HepG2 (cell line): ENCODE results near the gene RDH12. TPM values are rescaled to one million over a fixed set of nuclear protein-coding genes. Genes with fewer than 3 reads are reported as not detected.

Experiments
- ATAC-seq: fragments of 200-7000 bp; cut with Tn5 transposase; 3 replicates; pipeline ENCODE4 v1.9.1; 2020; ENCODE audit warnings: mild to moderate bottlenecking, moderate library complexity
- BruUV-seq: library from RNA; stranded (reverse); fragments of 400-500 nt; replicated peaks from 2 replicates; lab custom pipeline; 2021; lab: Mats Ljungman, UMichigan
- CTCF ChIA-PET: fragments of 300-600 bp; formaldehyde crosslinking; extraction: SDS; loops from one replicate; lab custom pipeline; 2021; ENCODE audit warnings: low total read pairs, inconsistent platforms, low intra/inter-chr PET ratio; lab: Yijun Ruan, JAX
- POLR2A ChIA-PET: fragments of 350-600 bp; sonication (Branson Sonifier 250); formaldehyde crosslinking; loops from one replicate; lab custom pipeline; 2020; ENCODE audit warnings: antibody characterized with exemption, inconsistent platforms; lab: Yijun Ruan, JAX
- DNase-seq: peaks from one replicate; pipeline ENCODE4 v3.0.0-alpha.2; 2015; ENCODE audit warnings: low spot score
- FAIRE-seq: peaks from 3 replicates; lab custom pipeline; 2011; peaks lifted over from hg19 to GRCh38; lab: Jason Lieb, UNC
- H2AFZ ChIP-seq: one replicate; pipeline ENCODE4 v1.6.1; 2011; ENCODE audit warnings: low read length, inconsistent platforms
- H3K27ac ChIP-seq: fragments of 300-600 bp; 3 replicates; pipeline ENCODE4 v1.8.0; 2011; ENCODE audit warnings: mixed run types, mild to moderate bottlenecking, mixed read lengths, low read length, inconsistent platforms; ENCODE audit not compliant: insufficient read depth; ENCODE audit errors: extremely low read length
- H3K27me3 ChIP-seq, 2 experiments: fragments of 200-600 bp in 1 of 2; 2 replicates in 1 of 2; 3 replicates in 1 of 2; pipeline versions ENCODE4 v1.6.0 to v1.8.0; 2011; ENCODE audit warnings: low read length in 2 of 2, mild to moderate bottlenecking in 2 of 2, moderate library complexity in 2 of 2, inconsistent platforms in 1 of 2; ENCODE audit not compliant: insufficient read depth in 2 of 2, control insufficient read depth in 1 of 2
- H3K36me3 ChIP-seq, 2 experiments: fragments of 200-600 bp in 1 of 2; replicated peaks in 1 of 2; 2 replicates in 1 of 2; 3 replicates in 1 of 2; pipeline versions ENCODE4 v1.5.1 to v1.8.0; 2011; ENCODE audit warnings: low read length in 2 of 2, inconsistent platforms in 1 of 2; ENCODE audit not compliant: insufficient read depth in 2 of 2, control insufficient read depth in 1 of 2
- H3K4me1 ChIP-seq: 2 replicates; pipeline ENCODE4 v1.5.1; 2012; ENCODE audit warnings: low read length, inconsistent platforms; ENCODE audit not compliant: insufficient read depth
- H3K4me2 ChIP-seq: 2 replicates; pipeline ENCODE4 v1.6.0; 2011; ENCODE audit warnings: low read depth, low read length, inconsistent platforms
- H3K4me3 ChIP-seq, 3 experiments: fragments of 200-600 bp in 1 of 3; sonication (generic), shearing (Covaris generic) in 1 of 3; replicated peaks in 1 of 3; 2 replicates each; pipeline ENCODE4 v1.5.1; 2011 to 2016; ENCODE audit warnings: low read length in 3 of 3, inconsistent platforms in 2 of 3, low read depth in 2 of 3, mild to moderate bottlenecking in 2 of 3, control low read depth in 1 of 3, mixed read lengths in 1 of 3; ENCODE audit not compliant: insufficient read depth in 1 of 3
- H3K79me2 ChIP-seq: one replicate; pipeline ENCODE4 v1.6.1; 2011; ENCODE audit warnings: low read length, inconsistent platforms; ENCODE audit not compliant: insufficient read depth
- H3K9ac ChIP-seq: 2 replicates; pipeline ENCODE4 v1.6.0; 2011; ENCODE audit warnings: mild to moderate bottlenecking, low read depth, low read length, inconsistent platforms; ENCODE audit not compliant: insufficient read depth
- H3K9me3 ChIP-seq: 2 replicates; pipeline ENCODE4 v1.5.1; 2012; ENCODE audit warnings: mild to moderate bottlenecking, low read length
- H4K20me1 ChIP-seq: 2 replicates; pipeline ENCODE4 v1.6.0; 2011; ENCODE audit warnings: inconsistent platforms, mild to moderate bottlenecking, low read length, moderate library complexity; ENCODE audit not compliant: insufficient read depth
- EED ChIP-seq: sonication (generic); formaldehyde crosslinking; IDR thresholded peaks from 2 replicates; pipeline ENCODE4 v1.5.0; 2020; ENCODE audit warnings: mild to moderate bottlenecking, missing genetic modification reagents
- ELF4 ChIP-seq: sonication (generic); formaldehyde crosslinking; IDR thresholded peaks from 2 replicates; pipeline ENCODE4 v1.5.0; 2020; ENCODE audit warnings: missing genetic modification reagents, mild to moderate bottlenecking, moderate library complexity, borderline replicate concordance
- KLF13 ChIP-seq: sonication (generic); formaldehyde crosslinking; IDR thresholded peaks from 2 replicates; pipeline ENCODE4 v1.4.0; 2020; ENCODE audit warnings: mild to moderate bottlenecking, missing genetic modification reagents
- NFE2L2 ChIP-seq: fragments of 150-350 bp; IDR thresholded peaks from 2 replicates; pipeline ENCODE4 v1.6.1; 2014; ENCODE audit warnings: low read length
- POLR2G ChIP-seq: fragments of 200-400 bp; formaldehyde crosslinking; IDR thresholded peaks from 2 replicates; pipeline ENCODE4 v1.6.1; 2018; ENCODE audit warnings: mild to moderate bottlenecking, low read depth, low read length, moderate library complexity
- SMAD9 ChIP-seq: sonication (generic); formaldehyde crosslinking; IDR thresholded peaks from 2 replicates; pipeline ENCODE4 v1.5.1; 2020; ENCODE audit warnings: mild to moderate bottlenecking, missing genetic modification reagents
- SNAI1 ChIP-seq: sonication (generic); formaldehyde crosslinking; IDR thresholded peaks from 2 replicates; pipeline ENCODE4 v1.5.0; 2020; ENCODE audit warnings: mild to moderate bottlenecking, missing genetic modification reagents, borderline replicate concordance
- ZBTB20 ChIP-seq: sonication (generic); formaldehyde crosslinking; IDR thresholded peaks from 2 replicates; pipeline ENCODE4 v1.8.1; 2023; ENCODE audit warnings: missing genetic modification reagents, low read depth, mild to moderate bottlenecking, borderline replicate concordance
- ZKSCAN8 ChIP-seq: IDR thresholded peaks from 2 replicates; pipeline ENCODE4 v1.6.1; 2016; ENCODE audit warnings: borderline replicate concordance, missing genetic modification reagents, missing compliant biosample characterization
- ZNF24 ChIP-seq: fragments of 450-650 bp; IDR thresholded peaks from 2 replicates; pipeline ENCODE4 v1.6.1; 2017; ENCODE audit warnings: antibody characterized with exemption, mild to moderate bottlenecking
- ZNF362 ChIP-seq: sonication (generic); formaldehyde crosslinking; IDR thresholded peaks from 2 replicates; pipeline ENCODE4 v1.4.0; 2020; ENCODE audit warnings: missing genetic modification reagents, mild to moderate bottlenecking, borderline replicate concordance
- ZNF431 ChIP-seq: sonication (generic); formaldehyde crosslinking; IDR thresholded peaks from 2 replicates; pipeline ENCODE4 v1.9.0; 2022; ENCODE audit warnings: missing genetic modification reagents, low read depth, mild to moderate bottlenecking, borderline replicate concordance
- ZNF614 ChIP-seq: IDR thresholded peaks from 2 replicates; pipeline ENCODE4 v1.6.1; 2018; ENCODE audit warnings: missing biosample characterization, missing genetic modification reagents, inconsistent platforms, borderline replicate concordance
- ZNF615 ChIP-seq: sonication (generic); formaldehyde crosslinking; IDR thresholded peaks from 2 replicates; pipeline ENCODE4 v1.5.0; 2020; ENCODE audit warnings: mild to moderate bottlenecking, missing genetic modification reagents, borderline replicate concordance
- ZNF839 ChIP-seq: sonication (generic); formaldehyde crosslinking; IDR thresholded peaks from 2 replicates; pipeline ENCODE4 v1.4.0; 2020; ENCODE audit warnings: missing genetic modification reagents, mild to moderate bottlenecking, borderline replicate concordance
- in situ Hi-C: cut with HindIII; loops from 2 replicates; pipeline ENCODE4 v1.10.0; 2017; ENCODE audit warnings: low pct_unique_long_range_greater_than_20kb; ENCODE audit not compliant: extremely low pct_ligation_motif_present
- intact Hi-C: fragments of 100-400 bp; cut with micrococcal nuclease; formaldehyde crosslinking; loops from one replicate; pipeline ENCODE4 v1.10.0; 2022; ENCODE audit not compliant: unreplicated experiment
- polyA plus RNA-seq, 8 experiments: library from polyadenylated mRNA; depleted of rRNA in 3 of 8; stranded (reverse) in 7 of 8; unstranded in 1 of 8; fragments of >200 nt; fragmentation: Illumina TruSeq in 4 of 8; extraction: Trizol in 4 of 8; gene quantifications; 2 replicates each; pipeline versions ENCODE4 v1.2.1 to v1.2.3, GENCODE V29; 2011 to 2016; ENCODE audit warnings: low read depth in 4 of 8, missing spikeins in 1 of 8, mixed read lengths in 1 of 8; ENCODE audit not compliant: insufficient read depth in 1 of 8
- total RNA-seq, 5 experiments: library from RNA; depleted of rRNA; stranded (reverse); fragments of >200 nt; fragmentation: Illumina TruSeq; extraction: Trizol; gene quantifications; 2 replicates each; pipeline ENCODE4 v1.2.3, GENCODE V29; 2016; ENCODE audit warnings: low read depth in 1 of 5
- TF ChIP-seq, protein P1 (sequence below): sonication (generic); formaldehyde crosslinking; IDR thresholded peaks from 2 replicates; pipeline ENCODE4 v1.5.1; 2020; ENCODE audit warnings: mild to moderate bottlenecking, moderate library complexity, missing genetic modification reagents

Gene RDH12
- total and polyA plus RNA-seq, 2 of the 13 experiments (the other 11 are each of a cell fraction or from before 2014, with no cell fraction given), result 1.6 to 2.1 TPM

DNA sequence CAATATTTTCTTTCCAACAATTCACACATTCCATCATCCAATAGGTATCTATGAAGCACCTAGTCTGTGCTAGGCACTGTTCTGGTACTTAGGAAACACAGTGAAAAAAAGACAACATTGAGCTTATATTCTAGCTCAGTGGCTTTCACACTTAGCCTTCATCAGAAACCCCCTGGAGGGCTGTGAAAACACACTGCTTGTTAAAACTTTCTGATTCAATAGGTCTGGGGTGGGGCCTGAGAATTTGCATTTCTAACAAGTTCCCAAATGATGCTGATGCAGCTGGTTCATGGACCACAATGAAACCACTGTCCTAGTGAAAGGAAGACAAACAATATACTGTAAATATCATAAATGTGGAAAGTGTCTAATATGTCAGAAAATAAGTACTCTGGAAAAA is 33.1 kb upstream of the RDH12 start:
- in situ Hi-C loops (loop anchor here (5.0 to 10.0 kb wide), 3 partner anchors 34 to 84 kb away; partner anchors contain the start of genes ARG2 and RDH12), intact Hi-C loops (loop anchor here (10.0 kb wide), 2 partner anchors 144 to 244 kb away; no protein-coding TSS in a partner anchor)
- Histone ChIP-seq H2AFZ (no peak overlapping the region), H3K4me3 (no peak overlapping the region), H3K27ac (no peak overlapping the region), H3K9me3 (no peaks in the 10 kb centered on the region), H3K79me2 (peaks cover 50% of the 10 kb centered on the region), H3K36me3 (no peaks in the 10 kb centered on the region; a peak in 1 of 5 replicates), H3K4me1 (peaks cover 12% of the 10 kb centered on the region), H3K27me3 (no peaks in the 10 kb centered on the region; a peak in 1 of 5 replicates), H3K4me2 (no peak overlapping the region), H4K20me1 (peaks cover under 1% of the 10 kb centered on the region; the same call in 1 of the 2 replicates), H3K9ac (no peak overlapping the region)
- POLR2A ChIA-PET, result no interaction called here
- DNase-seq (no peak), FAIRE-seq (no peak), ATAC-seq (no peak)
- no peak for TF ChIP-seq POLR2G
- TF ChIP-seq, protein P1, sequence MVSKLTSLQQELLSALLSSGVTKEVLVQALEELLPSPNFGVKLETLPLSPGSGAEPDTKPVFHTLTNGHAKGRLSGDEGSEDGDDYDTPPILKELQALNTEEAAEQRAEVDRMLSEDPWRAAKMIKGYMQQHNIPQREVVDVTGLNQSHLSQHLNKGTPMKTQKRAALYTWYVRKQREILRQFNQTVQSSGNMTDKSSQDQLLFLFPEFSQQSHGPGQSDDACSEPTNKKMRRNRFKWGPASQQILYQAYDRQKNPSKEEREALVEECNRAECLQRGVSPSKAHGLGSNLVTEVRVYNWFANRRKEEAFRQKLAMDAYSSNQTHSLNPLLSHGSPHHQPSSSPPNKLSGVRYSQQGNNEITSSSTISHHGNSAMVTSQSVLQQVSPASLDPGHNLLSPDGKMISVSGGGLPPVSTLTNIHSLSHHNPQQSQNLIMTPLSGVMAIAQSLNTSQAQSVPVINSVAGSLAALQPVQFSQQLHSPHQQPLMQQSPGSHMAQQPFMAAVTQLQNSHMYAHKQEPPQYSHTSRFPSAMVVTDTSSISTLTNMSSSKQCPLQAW, result no peak
- no peak for TF ChIP-seq ZNF24
- no peak for TF ChIP-seq KLF13 (CRISPR knock-in tag)
- no peak for TF ChIP-seq ZNF615 (CRISPR knock-in tag)
- TF ChIP-seq ZNF362 (CRISPR knock-in tag), result no peak
- no peak for TF ChIP-seq ZKSCAN8 (CRISPR knock-in tag)
- TF ChIP-seq ELF4 (CRISPR knock-in tag), result no peak
- TF ChIP-seq SNAI1, result no peak
- TF ChIP-seq EED (CRISPR knock-in tag), result no peak
- no peak for TF ChIP-seq ZNF431 (CRISPR knock-in tag)
- no peak for TF ChIP-seq ZNF614
- no peak for TF ChIP-seq NFE2L2
- TF ChIP-seq ZNF839 (CRISPR knock-in tag), result no peak
- no peak for TF ChIP-seq ZBTB20 (CRISPR knock-in tag)
- no peak for TF ChIP-seq SMAD9
- CTCF ChIA-PET, result interaction anchor here (0.8 to 5.4 kb wide), 2 partner anchors 36 to 84 kb away, joined by 3 to 49 read pairs; no protein-coding TSS in a partner anchor
- no TSS peak for BruUV-seq
